Mesenchymal stem cell (in vitro differentiated cells and primary cell): ENCODE results near the gene NFATC4.

Experiments
- DNase-seq: peaks from one replicate; pipeline ENCODE4 v3.0.0-alpha.2; 2013
- H2AFZ ChIP-seq: one replicate; pipeline ENCODE4 v1.6.1; 2013; ENCODE audit warnings: low read depth, mild to moderate bottlenecking, control low read depth, inconsistent platforms, low read length, moderate library complexity
- H2AK5ac ChIP-seq: 2 replicates; pipeline ENCODE4 v1.6.1; 2013; ENCODE audit warnings: low read length, moderate library complexity, mild to moderate bottlenecking, inconsistent platforms; ENCODE audit not compliant: severe bottlenecking
- H2BK120ac ChIP-seq: one replicate; pipeline ENCODE4 v1.6.1; 2013; ENCODE audit warnings: low read depth, mild to moderate bottlenecking, inconsistent platforms, low read length, moderate library complexity
- H2BK12ac ChIP-seq, 2 experiments: one replicate each; pipeline ENCODE4 v1.6.1; 2013; ENCODE audit warnings: inconsistent platforms in 2 of 2, low read length in 2 of 2, mild to moderate bottlenecking in 2 of 2, moderate library complexity in 2 of 2, control low read depth in 1 of 2
- H2BK15ac ChIP-seq: one replicate; pipeline ENCODE4 v1.6.1; 2013; ENCODE audit warnings: mild to moderate bottlenecking, low read depth, inconsistent platforms; ENCODE audit not compliant: poor library complexity, severe bottlenecking
- H2BK5ac ChIP-seq: 2 replicates; pipeline ENCODE4 v1.6.1; 2013; ENCODE audit warnings: low read depth, mild to moderate bottlenecking, low read length, control low read depth, inconsistent platforms; ENCODE audit not compliant: poor library complexity, severe bottlenecking
- H3K14ac ChIP-seq, 2 experiments: one replicate each; pipeline ENCODE4 v1.6.1; 2013; ENCODE audit warnings: inconsistent platforms in 2 of 2, low read length in 2 of 2, control low read depth in 1 of 2, mild to moderate bottlenecking in 1 of 2, moderate library complexity in 1 of 2
- H3K18ac ChIP-seq, 2 experiments: one replicate each; pipeline ENCODE4 v1.6.1; 2013; ENCODE audit warnings: inconsistent platforms in 2 of 2, low read length in 2 of 2, control low read depth in 1 of 2, low read depth in 1 of 2, mild to moderate bottlenecking in 1 of 2
- H3K23ac ChIP-seq, 2 experiments: one replicate each; pipeline ENCODE4 v1.6.1; 2013; ENCODE audit warnings: inconsistent platforms in 2 of 2, low read length in 2 of 2, mild to moderate bottlenecking in 2 of 2, moderate library complexity in 2 of 2, control low read depth in 1 of 2
- H3K27ac ChIP-seq: 2 replicates; pipeline ENCODE4 v1.5.1; 2013; ENCODE audit warnings: mild to moderate bottlenecking, moderate library complexity, low read length, control low read depth, inconsistent platforms; ENCODE audit not compliant: poor library complexity, severe bottlenecking
- H3K27me3 ChIP-seq, 2 experiments: 2 replicates each; pipeline versions ENCODE4 v1.6.1 to v1.7.0; 2013; ENCODE audit warnings: low read length in 2 of 2, mild to moderate bottlenecking in 2 of 2, moderate library complexity in 2 of 2, control low read depth in 1 of 2, inconsistent platforms in 1 of 2; ENCODE audit not compliant: control insufficient read depth in 1 of 2, insufficient read depth in 1 of 2
- H3K36me3 ChIP-seq, 2 experiments: 2 replicates each; pipeline versions ENCODE4 v1.6.1 to v1.7.0; 2013; ENCODE audit warnings: low read length in 2 of 2, control low read depth in 1 of 2, inconsistent platforms in 1 of 2, low read depth in 1 of 2, mild to moderate bottlenecking in 1 of 2; ENCODE audit not compliant: insufficient read depth in 2 of 2, control insufficient read depth in 1 of 2
- H3K4ac ChIP-seq, 2 experiments: one replicate each; pipeline ENCODE4 v1.6.1; 2013; ENCODE audit warnings: inconsistent platforms in 2 of 2, low read length in 2 of 2, mild to moderate bottlenecking in 2 of 2, moderate library complexity in 2 of 2, control low read depth in 1 of 2, low read depth in 1 of 2
- H3K4me1 ChIP-seq: 2 replicates; pipeline ENCODE4 v1.6.1; 2013; ENCODE audit warnings: low read depth, low read length, control low read depth; ENCODE audit not compliant: control insufficient read depth, insufficient read depth
- H3K4me2 ChIP-seq: 2 replicates; pipeline ENCODE4 v1.6.1; 2013; ENCODE audit warnings: low read length, mild to moderate bottlenecking, inconsistent platforms; ENCODE audit not compliant: poor library complexity, severe bottlenecking
- H3K4me3 ChIP-seq, 2 experiments: 2 replicates each; pipeline versions ENCODE4 v1.5.1 to v1.7.0; 2013; ENCODE audit warnings: low read length in 2 of 2, mild to moderate bottlenecking in 2 of 2, control low read depth in 1 of 2, low read depth in 1 of 2; ENCODE audit not compliant: insufficient read depth in 1 of 2
- H3K79me1 ChIP-seq: replicated peaks from 2 replicates; pipeline ENCODE4 v1.6.1; 2013; ENCODE audit warnings: mild to moderate bottlenecking, control low read depth, low read length, inconsistent platforms; ENCODE audit not compliant: poor library complexity, severe bottlenecking
- H3K9ac ChIP-seq: 2 replicates; pipeline ENCODE4 v1.7.0; 2013; ENCODE audit warnings: mild to moderate bottlenecking, low read length, moderate library complexity
- H3K9me3 ChIP-seq: 2 replicates; pipeline ENCODE4 v1.7.0; 2013; ENCODE audit warnings: mild to moderate bottlenecking, low read length; ENCODE audit not compliant: control insufficient read depth
- H4K8ac ChIP-seq: one replicate; pipeline ENCODE4 v1.6.1; 2013; ENCODE audit warnings: inconsistent platforms, mild to moderate bottlenecking, low read length, moderate library complexity
- H4K91ac ChIP-seq: one replicate; pipeline ENCODE4 v1.6.1; 2013; ENCODE audit warnings: mild to moderate bottlenecking, low read length, inconsistent platforms
- WGBS: methylation state at CpG from one replicate; pipeline ENCODE4 v1.1.7; 2013; ENCODE audit warnings: mixed read lengths; 5-methylcytosine and 5-hydroxymethylcytosine counted together

The NFATC4 gene

GRCh38 chr14:24331731-24332267 lies 36.2 kb upstream of the NFATC4 start:
- Histone ChIP-seq H3K27me3 (peaks cover 13 to 28% of the 10 kb centered on the region in 2 experiments), H2AK5ac (no peak overlapping the region), H2AFZ (no peak overlapping the region), H2BK120ac (no peak overlapping the region), H4K91ac (no peak overlapping the region), H2BK15ac (no peak overlapping the region), H3K4me1 (peaks cover 31% of the 10 kb centered on the region), H2BK5ac (no peak overlapping the region), H3K18ac (no peak overlapping the region), H3K23ac (no peak overlapping the region), H3K4me3 (no peak overlapping the region), H3K36me3 (peaks cover 0 to 3% of the 10 kb centered on the region in 2 experiments), H3K27ac (no peak overlapping the region), H3K4ac (peak overlapping the region in 1 of 2 experiments; percentile 1), H3K14ac (no peak overlapping the region), H3K9me3 (no peaks in the 10 kb centered on the region), H4K8ac (no peak overlapping the region), H3K79me1 (no peaks in the 10 kb centered on the region), H2BK12ac (no peak overlapping the region), H3K9ac (no peak overlapping the region), H3K4me2 (no peak overlapping the region)
- DNase-seq, result no peak
- WGBS, result 73% methylated on average over 26 of the region's 26 CpGs

- Histone ChIP-seq H3K4me2 (peak overlapping the region; percentile 60), H3K9ac (peak overlapping the region; percentile 39), H3K14ac (peak overlapping the region in 1 of 2 experiments; percentile 50), H3K27ac (no peak overlapping the region), H4K8ac (peak overlapping the region; percentile 91), H3K18ac (peak overlapping the region; percentile 30 to 92), H2AK5ac (no peak overlapping the region), H3K36me3 (peaks cover 0 to 9% of the 10 kb centered on the region in 2 experiments), H3K4me3 (peak overlapping the region; percentile 20 to 64), H2BK5ac (no peak overlapping the region), H4K91ac (peak overlapping the region; percentile 56), H3K79me1 (no peaks in the 10 kb centered on the region), H2AFZ (peak overlapping the region; percentile 46), H3K4ac (peak overlapping the region; percentile 64 to 74), H2BK12ac (peak overlapping the region in 1 of 2 experiments; percentile 80), H3K9me3 (no peaks in the 10 kb centered on the region), H3K4me1 (peaks cover 31% of the 10 kb centered on the region), H2BK15ac (no peak overlapping the region), H2BK120ac (no peak overlapping the region), H3K23ac (peak overlapping the region in 1 of 2 experiments; percentile 34), H3K27me3 (peaks cover 13 to 33% of the 10 kb centered on the region in 2 experiments)
- DNase-seq, result peak; percentile 75
- WGBS, result 7% methylated on average over 56 of the region's 56 CpGs
These were observed 35.6 kb upstream of the NFATC4 start for GRCh38 chr14:24332268-24332993.

- H3K79me1 ChIP-seq, result no peaks in the 10 kb centered on the region
- no peak within 1 kb of the TSS for H3K27ac ChIP-seq
- no peaks in the 10 kb centered on the region for H3K9me3 ChIP-seq
- peak within 1 kb of the TSS; percentile 20 to 76 for H3K4me3 ChIP-seq
- H3K36me3 ChIP-seq, result peaks cover 4 to 18% of the 10 kb centered on the region in 2 experiments
- peak within 1 kb of the TSS in 1 of 2 experiments; percentile 25 for H3K4ac ChIP-seq
- H2BK120ac ChIP-seq, result no peak within 1 kb of the TSS
- peak within 1 kb of the TSS; percentile 66 for H3K4me2 ChIP-seq
- no peak within 1 kb of the TSS for H2AK5ac ChIP-seq
- WGBS, result 5% methylated on average over 50 of the region's 65 CpGs
- peaks cover 29 to 53% of the 10 kb centered on the region in 2 experiments for H3K27me3 ChIP-seq
- peak; percentile 34 for DNase-seq
- peak within 1 kb of the TSS; percentile 60 for H2AFZ ChIP-seq
- peak within 1 kb of the TSS; percentile 23 to 54 for H2BK12ac ChIP-seq
- peak within 1 kb of the TSS in 1 of 2 experiments; percentile 94 for H3K14ac ChIP-seq
- H2BK15ac ChIP-seq, result peak within 1 kb of the TSS; percentile 70
- H4K8ac ChIP-seq, result peak within 1 kb of the TSS; percentile 73
- H3K9ac ChIP-seq, result peak within 1 kb of the TSS; percentile 78
- peak within 1 kb of the TSS; percentile 44 to 52 for H3K18ac ChIP-seq
- no peak within 1 kb of the TSS for H2BK5ac ChIP-seq
- H4K91ac ChIP-seq, result peak within 1 kb of the TSS; percentile 62
- H3K4me1 ChIP-seq, result peaks cover 41% of the 10 kb centered on the region
- peak within 1 kb of the TSS in 1 of 2 experiments; percentile 94 for H3K23ac ChIP-seq
These were observed 33.3 kb upstream of the NFATC4 start, which contains the start of gene ADCY4 for GRCh38 chr14:24334431-24335291. Gene ADCY4 (minus strand): TSS chr14:24335071. CDS start chr14:24334652, 419 bp downstream.
